IMR-90 (cell line): ENCODE data around the gene PTPRN2. TPM values are rescaled to one million over a fixed set of nuclear protein-coding genes. Genes with fewer than 3 reads are reported as not detected.

ENCODE experiments used
- ATAC-seq: fragments of 200-7000 bp; cut with Tn5 transposase; 2 replicates; pipeline ENCODE4 v1.9.1; 2020; ENCODE audit warnings: low read depth, mild to moderate bottlenecking, moderate library complexity
- BruUV-seq: library from RNA; stranded (reverse); fragments of 400-500 nt; replicated peaks from 2 replicates; lab custom pipeline; 2021; lab: Mats Ljungman, UMichigan
- CTCF ChIA-PET: fragments of 300-600 bp; formaldehyde crosslinking; extraction: SDS; loops from one replicate; lab custom pipeline; 2021; ENCODE audit warnings: antibody characterized with exemption; lab: Yijun Ruan, JAX
- POLR2A ChIA-PET: fragments of 300-600 bp; sonication (Branson Sonifier 250); formaldehyde crosslinking; loops from one replicate; lab custom pipeline; 2022; ENCODE audit warnings: antibody characterized with exemption; ENCODE audit not compliant: unreplicated experiment; lab: Charles Lee
- DNase-seq: peaks from one replicate; pipeline ENCODE4 v3.0.0; 2013
- H2AFZ ChIP-seq: replicated peaks from 2 replicates; pipeline ENCODE3; 2013; ENCODE audit warnings: low read length, mild to moderate bottlenecking; ENCODE audit not compliant: poor library complexity
- H2AK5ac ChIP-seq: 2 replicates; pipeline ENCODE4 v1.6.1; 2013; ENCODE audit warnings: low read depth, low read length, inconsistent platforms
- H2AK9ac ChIP-seq: replicated peaks from 2 replicates; pipeline ENCODE3; 2013; ENCODE audit warnings: mild to moderate bottlenecking, low read depth, low read length, moderate library complexity; ENCODE audit not compliant: poor library complexity
- H2BK120ac ChIP-seq: 2 replicates; pipeline ENCODE4 v1.6.1; 2013; ENCODE audit warnings: low read depth, low read length, inconsistent platforms
- H2BK15ac ChIP-seq: 3 replicates; pipeline ENCODE4 v1.6.1; 2013; ENCODE audit warnings: low read depth, low read length, inconsistent platforms
- H2BK20ac ChIP-seq: 2 replicates; pipeline ENCODE4 v1.6.1; 2013; ENCODE audit warnings: low read depth, mild to moderate bottlenecking, inconsistent platforms, low read length, moderate library complexity
- H2BK5ac ChIP-seq: 2 replicates; pipeline ENCODE4 v1.6.1; 2013; ENCODE audit warnings: mild to moderate bottlenecking, low read depth, low read length, inconsistent platforms; ENCODE audit not compliant: poor library complexity, severe bottlenecking
- H3K14ac ChIP-seq: replicated peaks from 2 replicates; pipeline ENCODE4 v1.6.1; 2013; ENCODE audit warnings: low read depth, low read length, inconsistent platforms
- H3K18ac ChIP-seq: 2 replicates; pipeline ENCODE4 v1.6.1; 2013; ENCODE audit warnings: low read depth, low read length, control low read depth
- H3K23ac ChIP-seq: 2 replicates; pipeline ENCODE4 v1.6.1; 2013; ENCODE audit warnings: low read depth, low read length, inconsistent platforms
- H3K27ac ChIP-seq: 2 replicates; pipeline ENCODE4 v1.5.1; 2013; ENCODE audit warnings: mild to moderate bottlenecking, control low read depth, low read length; ENCODE audit not compliant: insufficient read depth
- H3K27me3 ChIP-seq: 2 replicates; pipeline ENCODE4 v1.6.1; 2013; ENCODE audit warnings: low read length; ENCODE audit not compliant: control insufficient read depth, insufficient read depth
- H3K36me3 ChIP-seq: 2 replicates; pipeline ENCODE4 v1.6.1; 2013; ENCODE audit warnings: low read length, mixed read lengths; ENCODE audit not compliant: control insufficient read depth, insufficient read depth
- H3K4ac ChIP-seq: 2 replicates; pipeline ENCODE4 v1.6.1; 2013; ENCODE audit warnings: low read depth, low read length, inconsistent platforms
- H3K4me1 ChIP-seq: 2 replicates; pipeline ENCODE4 v1.6.1; 2013; ENCODE audit warnings: low read length, mixed read lengths; ENCODE audit not compliant: control insufficient read depth, insufficient read depth
- H3K4me2 ChIP-seq: 2 replicates; pipeline ENCODE4 v1.6.1; 2013; ENCODE audit warnings: low read depth, mild to moderate bottlenecking, control low read depth, low read length, moderate library complexity
- H3K4me3 ChIP-seq: 2 replicates; pipeline ENCODE4 v1.5.1; 2013; ENCODE audit warnings: low read depth, mild to moderate bottlenecking, control low read depth, low read length, moderate library complexity; ENCODE audit not compliant: insufficient read depth
- H3K56ac ChIP-seq: 2 replicates; pipeline ENCODE4 v1.6.1; 2013; ENCODE audit warnings: low read length, inconsistent platforms; ENCODE audit not compliant: insufficient read depth; ENCODE audit errors: extremely low read depth
- H3K79me1 ChIP-seq, 2 experiments: 2 replicates each; pipeline ENCODE4 v1.6.1; 2013; ENCODE audit warnings: low read length in 2 of 2, inconsistent platforms in 1 of 2, low read depth in 1 of 2
- H3K9ac ChIP-seq: 2 replicates; pipeline ENCODE4 v1.6.1; 2013; ENCODE audit warnings: low read depth, low read length, control low read depth
- H3K9me1 ChIP-seq: 2 replicates; pipeline ENCODE4 v1.6.1; 2013; ENCODE audit warnings: low read length, inconsistent platforms; ENCODE audit not compliant: insufficient read depth
- H3K9me3 ChIP-seq: 2 replicates; pipeline ENCODE4 v1.6.1; 2013; ENCODE audit warnings: low read length; ENCODE audit not compliant: control insufficient read depth, insufficient read depth
- H4K20me1 ChIP-seq: 2 replicates; pipeline ENCODE4 v1.6.1; 2013; ENCODE audit warnings: low read length, inconsistent platforms; ENCODE audit not compliant: insufficient read depth
- H4K5ac ChIP-seq: 2 replicates; pipeline ENCODE4 v1.6.1; 2013; ENCODE audit warnings: mild to moderate bottlenecking, low read depth, low read length, control low read depth
- H4K8ac ChIP-seq, 2 experiments: 2 replicates each; pipeline ENCODE4 v1.6.1; 2013; ENCODE audit warnings: low read depth in 2 of 2, low read length in 2 of 2, control low read depth in 1 of 2, inconsistent platforms in 1 of 2
- H4K91ac ChIP-seq: 2 replicates; pipeline ENCODE4 v1.6.1; 2013; ENCODE audit warnings: low read depth, low read length, inconsistent platforms; ENCODE audit not compliant: insufficient read depth
- BHLHE40 ChIP-seq: fragments of 150-350 bp; IDR thresholded peaks from 2 replicates; pipeline ENCODE4 v1.6.1; 2016; ENCODE audit warnings: mild to moderate bottlenecking, low read depth, low read length
- CEBPB ChIP-seq: IDR thresholded peaks from 2 replicates; pipeline ENCODE4 v1.6.1; 2012; ENCODE audit warnings: low read depth, low read length, improper control_type of control experiment
- CHD1 ChIP-seq: IDR thresholded peaks from 2 replicates; pipeline ENCODE4 v1.6.1; 2012; ENCODE audit warnings: low read depth, low read length, improper control_type of control experiment
- ELK1 ChIP-seq: fragments of 150-350 bp; IDR thresholded peaks from 2 replicates; pipeline ENCODE4 v1.6.1; 2016; ENCODE audit warnings: low read depth, mild to moderate bottlenecking, low read length, moderate library complexity, borderline replicate concordance
- FOS ChIP-seq: fragments of 150-350 bp; IDR thresholded peaks from 2 replicates; pipeline ENCODE4 v1.6.1; 2016; ENCODE audit warnings: low read depth, low read length
- MAFK ChIP-seq: IDR thresholded peaks from 2 replicates; pipeline ENCODE4 v1.6.1; 2012; ENCODE audit warnings: low read depth, low read length, improper control_type of control experiment
- MXI1 ChIP-seq: IDR thresholded peaks from 2 replicates; pipeline ENCODE4 v1.6.1; 2012; ENCODE audit warnings: low read depth, mild to moderate bottlenecking, low read length, moderate library complexity, borderline replicate concordance
- NFE2L2 ChIP-seq: fragments of 150-350 bp; IDR thresholded peaks from 2 replicates; pipeline ENCODE4 v1.6.1; 2016; ENCODE audit warnings: low read depth, mild to moderate bottlenecking, low read length
- POLR2A ChIP-seq: IDR thresholded peaks from 2 replicates; pipeline ENCODE4 v1.6.1; 2012; ENCODE audit warnings: mild to moderate bottlenecking, low read depth, low read length
- RAD21 ChIP-seq: IDR thresholded peaks from 2 replicates; pipeline ENCODE4 v1.6.1; 2012; ENCODE audit warnings: low read length, improper control_type of control experiment
- RCOR1 ChIP-seq: IDR thresholded peaks from 2 replicates; pipeline ENCODE4 v1.6.1; 2012; ENCODE audit warnings: mild to moderate bottlenecking, low read length, improper control_type of control experiment; ENCODE audit not compliant: insufficient replicate concordance
- RFX5 ChIP-seq: IDR thresholded peaks from 2 replicates; pipeline ENCODE4 v1.8.0; 2012; ENCODE audit warnings: low read depth, mild to moderate bottlenecking, low read length, moderate library complexity
- SMC3 ChIP-seq: fragments of 150-350 bp; IDR thresholded peaks from 2 replicates; pipeline ENCODE4 v1.6.1; 2016; ENCODE audit warnings: low read depth, mild to moderate bottlenecking, antibody characterized with exemption, low read length, moderate library complexity
- USF2 ChIP-seq: fragments of 150-350 bp; IDR thresholded peaks from 2 replicates; pipeline ENCODE4 v1.6.1; 2017; ENCODE audit warnings: mild to moderate bottlenecking, antibody characterized with exemption, low read length, low read depth
- WGBS, 2 experiments: methylation state at CpG; one replicate each; pipeline versions ENCODE4 v1.1.5 to v1.1.7; 2013; ENCODE audit warnings: missing lambda C conversion rate in 2 of 2; ENCODE audit not compliant: insufficient read length in 1 of 2; ENCODE audit errors: extremely low coverage in 2 of 2; 5-methylcytosine and 5-hydroxymethylcytosine counted together
- dilution Hi-C: fragments of 300-500 bp; cut with HindIII; formaldehyde crosslinking; loops from one replicate; pipeline ENCODE4 v1.14.3; 2018; ENCODE audit warnings: low sequenced_read_pairs; ENCODE audit not compliant: unreplicated experiment
- in situ Hi-C: fragments of 300-500 bp; cut with MboI; formaldehyde crosslinking; loops from 3 replicates; pipeline ENCODE4 v1.14.3; 2019; ENCODE audit warnings: low sequenced_read_pairs, inconsistent platforms, mixed read lengths
- intact Hi-C: fragments of 100-400 bp; cut with micrococcal nuclease; formaldehyde crosslinking; loops from 2 replicates; pipeline ENCODE4 v1.10.0; 2022
- polyA plus RNA-seq, 3 experiments: library from polyadenylated mRNA; depleted of rRNA; stranded (reverse); fragments of >200 nt; gene quantifications; 2 replicates each; pipeline ENCODE4 v1.2.3, GENCODE V29; 2012; ENCODE audit warnings: low replicate concordance in 1 of 3
- total RNA-seq: library from RNA; depleted of rRNA; stranded (reverse); fragments of >200 nt; gene quantifications from 2 replicates; pipeline ENCODE4 v1.2.3, GENCODE V29; 2012
- TF ChIP-seq, protein P1 (sequence below): conservative IDR thresholded peaks from 2 replicates; pipeline ENCODE4 v1.5.1; 2012; ENCODE audit warnings: mild to moderate bottlenecking, low read depth, low read length, improper control_type of control experiment

The PTPRN2 gene
- total and polyA plus RNA-seq, 2 of the 4 experiments (the other 2 are of a cell fraction), result 0.03 TPM; not detected in 1

- intact Hi-C loops, result no loop called here
- BruUV-seq, result no TSS peak
- Histone ChIP-seq H3K18ac (no peak overlapping the region), H4K20me1 (no peaks in the 10 kb centered on the region), H2BK5ac (no peak overlapping the region), H2BK20ac (no peak overlapping the region), H4K5ac (no peak overlapping the region), H3K27me3 (no peaks in the 10 kb centered on the region), H3K36me3 (no peaks in the 10 kb centered on the region), H4K91ac (no peak overlapping the region), H3K4me1 (no peaks in the 10 kb centered on the region), H3K4ac (no peak overlapping the region), H3K27ac (no peak overlapping the region), H3K9ac (no peak overlapping the region), H3K4me3 (no peak overlapping the region), H2AK5ac (no peak overlapping the region), H2BK120ac (no peak overlapping the region), H3K56ac (no peak overlapping the region), H2AK9ac (no peak overlapping the region), H2AFZ (no peak overlapping the region), H4K8ac (no peak overlapping the region), H3K9me1 (no peaks in the 10 kb centered on the region), H3K9me3 (peaks cover 47% of the 10 kb centered on the region), H3K14ac (no peak overlapping the region), H3K79me1 (no peaks in the 10 kb centered on the region), H2BK15ac (no peak overlapping the region), H3K4me2 (no peak overlapping the region), H3K23ac (no peak overlapping the region)
- dilution Hi-C loops, result no loop called here
- ChIA-PET CTCF (no interaction called here), POLR2A (no interaction called here)
- DNase-seq (no peak), ATAC-seq (no peak)
- WGBS, 2 experiments, result 64% methylated on average over 9 of the region's 14 CpGs; no CpG with 5 or more reads in 1 of the 2 experiments
- in situ Hi-C loops, result no loop called here
- TF ChIP-seq RAD21 (no peak), USF2 (no peak), MXI1 (no peak), CEBPB (no peak), MAFK (no peak), CHD1 (no peak), RCOR1 (no peak), FOS (no peak), SMC3 (no peak), NFE2L2 (no peak), POLR2A (no peak), RFX5 (no peak), BHLHE40 (no peak), ELK1 (no peak)
- TF ChIP-seq, protein P1, sequence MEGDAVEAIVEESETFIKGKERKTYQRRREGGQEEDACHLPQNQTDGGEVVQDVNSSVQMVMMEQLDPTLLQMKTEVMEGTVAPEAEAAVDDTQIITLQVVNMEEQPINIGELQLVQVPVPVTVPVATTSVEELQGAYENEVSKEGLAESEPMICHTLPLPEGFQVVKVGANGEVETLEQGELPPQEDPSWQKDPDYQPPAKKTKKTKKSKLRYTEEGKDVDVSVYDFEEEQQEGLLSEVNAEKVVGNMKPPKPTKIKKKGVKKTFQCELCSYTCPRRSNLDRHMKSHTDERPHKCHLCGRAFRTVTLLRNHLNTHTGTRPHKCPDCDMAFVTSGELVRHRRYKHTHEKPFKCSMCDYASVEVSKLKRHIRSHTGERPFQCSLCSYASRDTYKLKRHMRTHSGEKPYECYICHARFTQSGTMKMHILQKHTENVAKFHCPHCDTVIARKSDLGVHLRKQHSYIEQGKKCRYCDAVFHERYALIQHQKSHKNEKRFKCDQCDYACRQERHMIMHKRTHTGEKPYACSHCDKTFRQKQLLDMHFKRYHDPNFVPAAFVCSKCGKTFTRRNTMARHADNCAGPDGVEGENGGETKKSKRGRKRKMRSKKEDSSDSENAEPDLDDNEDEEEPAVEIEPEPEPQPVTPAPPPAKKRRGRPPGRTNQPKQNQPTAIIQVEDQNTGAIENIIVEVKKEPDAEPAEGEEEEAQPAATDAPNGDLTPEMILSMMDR, result no peak
These were observed 540.1 kb downstream of the PTPRN2 start for GRCh38 chr7:158047391-158048059.
